ENCODE results near the gene RFX3.

Gene RFX3

DNA sequence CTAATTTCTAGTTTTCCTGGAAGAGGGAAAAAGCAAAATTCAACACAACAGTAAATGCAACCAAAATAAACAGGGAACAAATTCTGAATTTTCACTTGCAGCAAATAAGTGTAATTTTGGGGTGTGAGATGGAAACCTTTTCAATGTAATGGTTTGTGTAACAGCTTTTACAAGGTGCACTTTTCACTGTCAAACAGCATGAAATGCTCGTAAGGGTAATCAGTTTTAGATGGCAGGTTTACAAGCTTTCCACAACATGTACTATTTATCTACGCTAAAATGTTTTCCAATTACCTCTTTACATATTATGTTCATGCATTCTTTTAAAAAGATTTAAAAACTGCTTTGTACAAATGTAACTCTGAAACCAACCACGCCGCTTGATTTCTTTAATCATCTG lies 115.3 kb downstream of the RFX3 start:
- TF ChIP-seq SP7 (tag by site-specific recombination; IDR thresholded peaks at IDR 0.05): no peak
- peak; percentile 89 for TF ChIP-seq FEZF1 (tag by site-specific recombination; IDR thresholded peaks at IDR 0.05)
- no peak for TF ChIP-seq KLF7 (tag by site-specific recombination; IDR thresholded peaks at IDR 0.05; ENCODE audit: borderline replicate concordance)
- peak; percentile 99 for TF ChIP-seq ZNF660 (tag by site-specific recombination; IDR thresholded peaks at IDR 0.05)
- no peak for TF ChIP-seq ZNF623 (tag by site-specific recombination; IDR thresholded peaks at IDR 0.05)
- no peak for TF ChIP-seq ZNF596 (tag by site-specific recombination; IDR thresholded peaks at IDR 0.05)
- no peak for TF ChIP-seq KLF16 (tag by site-specific recombination; IDR thresholded peaks at IDR 0.05)
- TF ChIP-seq, protein P1, sequence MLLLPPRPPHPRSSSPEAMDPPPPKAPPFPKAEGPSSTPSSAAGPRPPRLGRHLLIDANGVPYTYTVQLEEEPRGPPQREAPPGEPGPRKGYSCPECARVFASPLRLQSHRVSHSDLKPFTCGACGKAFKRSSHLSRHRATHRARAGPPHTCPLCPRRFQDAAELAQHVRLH (tag by site-specific recombination; IDR thresholded peaks at IDR 0.05): no peak
- TF ChIP-seq ZNF335 (tag by site-specific recombination; conservative IDR thresholded peaks at IDR 0.05): no peak
- TF ChIP-seq, protein P2, sequence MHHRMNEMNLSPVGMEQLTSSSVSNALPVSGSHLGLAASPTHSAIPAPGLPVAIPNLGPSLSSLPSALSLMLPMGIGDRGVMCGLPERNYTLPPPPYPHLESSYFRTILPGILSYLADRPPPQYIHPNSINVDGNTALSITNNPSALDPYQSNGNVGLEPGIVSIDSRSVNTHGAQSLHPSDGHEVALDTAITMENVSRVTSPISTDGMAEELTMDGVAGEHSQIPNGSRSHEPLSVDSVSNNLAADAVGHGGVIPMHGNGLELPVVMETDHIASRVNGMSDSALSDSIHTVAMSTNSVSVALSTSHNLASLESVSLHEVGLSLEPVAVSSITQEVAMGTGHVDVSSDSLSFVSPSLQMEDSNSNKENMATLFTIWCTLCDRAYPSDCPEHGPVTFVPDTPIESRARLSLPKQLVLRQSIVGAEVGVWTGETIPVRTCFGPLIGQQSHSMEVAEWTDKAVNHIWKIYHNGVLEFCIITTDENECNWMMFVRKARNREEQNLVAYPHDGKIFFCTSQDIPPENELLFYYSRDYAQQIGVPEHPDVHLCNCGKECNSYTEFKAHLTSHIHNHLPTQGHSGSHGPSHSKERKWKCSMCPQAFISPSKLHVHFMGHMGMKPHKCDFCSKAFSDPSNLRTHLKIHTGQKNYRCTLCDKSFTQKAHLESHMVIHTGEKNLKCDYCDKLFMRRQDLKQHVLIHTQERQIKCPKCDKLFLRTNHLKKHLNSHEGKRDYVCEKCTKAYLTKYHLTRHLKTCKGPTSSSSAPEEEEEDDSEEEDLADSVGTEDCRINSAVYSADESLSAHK (tag by site-specific recombination; IDR thresholded peaks at IDR 0.05): 0 out of 2 replicates have a peak, but pooled peaks have one; percentile 39
- no peak for TF ChIP-seq ZNF624 (tag by site-specific recombination; IDR thresholded peaks at IDR 0.05)
- TF ChIP-seq, protein P3, sequence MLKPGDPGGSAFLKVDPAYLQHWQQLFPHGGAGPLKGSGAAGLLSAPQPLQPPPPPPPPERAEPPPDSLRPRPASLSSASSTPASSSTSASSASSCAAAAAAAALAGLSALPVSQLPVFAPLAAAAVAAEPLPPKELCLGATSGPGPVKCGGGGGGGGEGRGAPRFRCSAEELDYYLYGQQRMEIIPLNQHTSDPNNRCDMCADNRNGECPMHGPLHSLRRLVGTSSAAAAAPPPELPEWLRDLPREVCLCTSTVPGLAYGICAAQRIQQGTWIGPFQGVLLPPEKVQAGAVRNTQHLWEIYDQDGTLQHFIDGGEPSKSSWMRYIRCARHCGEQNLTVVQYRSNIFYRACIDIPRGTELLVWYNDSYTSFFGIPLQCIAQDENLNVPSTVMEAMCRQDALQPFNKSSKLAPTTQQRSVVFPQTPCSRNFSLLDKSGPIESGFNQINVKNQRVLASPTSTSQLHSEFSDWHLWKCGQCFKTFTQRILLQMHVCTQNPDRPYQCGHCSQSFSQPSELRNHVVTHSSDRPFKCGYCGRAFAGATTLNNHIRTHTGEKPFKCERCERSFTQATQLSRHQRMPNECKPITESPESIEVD (tag by site-specific recombination; IDR thresholded peaks at IDR 0.05): peak; percentile 88
- H3K27ac ChIP-seq (ENCODE audit: extremely low read depth, low read depth, low read length): no peak overlapping the region
- CTCF ChIA-PET: interaction anchor here (0.6 to 0.9 kb wide), 2 partner anchors 30 to 47 kb away, joined by 3 to 4 read pairs; no protein-coding TSS in a partner anchor

DNA sequence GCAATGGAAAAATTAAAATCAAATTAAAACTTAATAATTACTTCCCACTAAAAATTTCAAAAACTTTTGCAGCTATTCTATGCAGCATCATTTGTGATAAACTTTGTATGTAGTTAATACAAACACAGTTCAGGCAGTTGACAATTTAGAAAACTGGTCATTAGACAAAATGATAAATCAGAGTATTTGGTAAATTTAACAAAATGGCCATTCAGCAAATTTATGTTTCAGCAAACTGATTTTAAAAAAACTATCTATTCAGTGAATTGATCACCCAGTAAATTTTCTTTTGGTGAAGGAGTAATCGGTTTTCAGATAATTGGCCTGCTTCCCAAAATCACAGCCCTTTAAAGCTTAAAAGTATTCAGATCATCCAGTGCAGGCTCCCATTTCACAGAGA lies 116.3 kb downstream of the RFX3 start:
- POLR2A ChIA-PET: no interaction called here
- CTCF ChIA-PET: interaction anchor here (0.6 to 1.3 kb wide), 2 partner anchors 58 to 820 kb away, joined by 3 read pairs; no protein-coding TSS in a partner anchor
- Histone ChIP-seq H3K4me3 (ENCODE audit: low read depth, low read length) (no peak overlapping the region), H3K27ac (ENCODE audit: extremely low read depth, low read depth, low read length) (no peak overlapping the region), H3K4me1 (ENCODE audit: control insufficient read depth, insufficient read depth, low read length) (no peaks in the 10 kb centered on the region), H3K36me3 (ENCODE audit: control insufficient read depth in 2 of 2, insufficient read depth in 1 of 2, low read length in 2 of 2) (no peaks in the 10 kb centered on the region), H3K9me3 (ENCODE audit: control insufficient read depth, insufficient read depth, low read depth, low read length) (no peaks in the 10 kb centered on the region)
- TF ChIP-seq, protein P4, sequence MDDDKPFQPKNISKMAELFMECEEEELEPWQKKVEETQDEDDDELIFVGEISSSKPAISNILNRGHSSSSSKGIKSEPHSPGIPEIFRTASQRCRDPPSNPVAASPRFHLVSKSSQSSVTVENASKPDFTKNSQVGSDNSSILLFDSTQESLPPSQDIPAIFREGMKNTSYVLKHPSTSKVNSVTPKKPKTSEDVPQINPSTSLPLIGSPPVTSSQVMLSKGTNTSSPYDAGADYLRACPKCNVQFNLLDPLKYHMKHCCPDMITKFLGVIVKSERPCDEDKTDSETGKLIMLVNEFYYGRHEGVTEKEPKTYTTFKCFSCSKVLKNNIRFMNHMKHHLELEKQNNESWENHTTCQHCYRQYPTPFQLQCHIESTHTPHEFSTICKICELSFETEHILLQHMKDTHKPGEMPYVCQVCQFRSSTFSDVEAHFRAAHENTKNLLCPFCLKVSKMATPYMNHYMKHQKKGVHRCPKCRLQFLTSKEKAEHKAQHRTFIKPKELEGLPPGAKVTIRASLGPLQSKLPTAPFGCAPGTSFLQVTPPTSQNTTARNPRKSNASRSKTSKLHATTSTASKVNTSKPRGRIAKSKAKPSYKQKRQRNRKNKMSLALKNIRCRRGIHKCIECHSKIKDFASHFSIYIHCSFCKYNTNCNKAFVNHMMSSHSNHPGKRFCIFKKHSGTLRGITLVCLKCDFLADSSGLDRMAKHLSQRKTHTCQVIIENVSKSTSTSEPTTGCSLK (tag by site-specific recombination; IDR thresholded peaks at IDR 0.05): no peak
- TF ChIP-seq, protein P5, sequence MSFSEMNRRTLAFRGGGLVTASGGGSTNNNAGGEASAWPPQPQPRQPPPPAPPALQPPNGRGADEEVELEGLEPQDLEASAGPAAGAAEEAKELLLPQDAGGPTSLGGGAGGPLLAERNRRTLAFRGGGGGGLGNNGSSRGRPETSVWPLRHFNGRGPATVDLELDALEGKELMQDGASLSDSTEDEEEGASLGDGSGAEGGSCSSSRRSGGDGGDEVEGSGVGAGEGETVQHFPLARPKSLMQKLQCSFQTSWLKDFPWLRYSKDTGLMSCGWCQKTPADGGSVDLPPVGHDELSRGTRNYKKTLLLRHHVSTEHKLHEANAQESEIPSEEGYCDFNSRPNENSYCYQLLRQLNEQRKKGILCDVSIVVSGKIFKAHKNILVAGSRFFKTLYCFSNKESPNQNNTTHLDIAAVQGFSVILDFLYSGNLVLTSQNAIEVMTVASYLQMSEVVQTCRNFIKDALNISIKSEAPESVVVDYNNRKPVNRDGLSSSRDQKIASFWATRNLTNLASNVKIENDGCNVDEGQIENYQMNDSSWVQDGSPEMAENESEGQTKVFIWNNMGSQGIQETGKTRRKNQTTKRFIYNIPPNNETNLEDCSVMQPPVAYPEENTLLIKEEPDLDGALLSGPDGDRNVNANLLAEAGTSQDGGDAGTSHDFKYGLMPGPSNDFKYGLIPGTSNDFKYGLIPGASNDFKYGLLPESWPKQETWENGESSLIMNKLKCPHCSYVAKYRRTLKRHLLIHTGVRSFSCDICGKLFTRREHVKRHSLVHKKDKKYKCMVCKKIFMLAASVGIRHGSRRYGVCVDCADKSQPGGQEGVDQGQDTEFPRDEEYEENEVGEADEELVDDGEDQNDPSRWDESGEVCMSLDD (tag by site-specific recombination; IDR thresholded peaks at IDR 0.05): no peak
- TF ChIP-seq ZFP41 (tag by site-specific recombination; IDR thresholded peaks at IDR 0.05; ENCODE audit: borderline replicate concordance) (no peak), SCRT2 (tag by site-specific recombination; IDR thresholded peaks at IDR 0.05) (no peak), KLF9 (tag by site-specific recombination; IDR thresholded peaks at IDR 0.05; ENCODE audit: low read depth) (no peak), GFI1B (tag by site-specific recombination; IDR thresholded peaks at IDR 0.05) (no peak), ZNF37A (tag by site-specific recombination; IDR thresholded peaks at IDR 0.05) (no peak), MEIS1 (CRISPR knock-in tag; IDR thresholded peaks at IDR 0.05; ENCODE audit: borderline replicate concordance) (no peak), ZNF830 (tag by site-specific recombination; IDR thresholded peaks at IDR 0.05; ENCODE audit: low read depth) (no peak), ZNF175 (tag by site-specific recombination; IDR thresholded peaks at IDR 0.05) (no peak), ZNF16 (tag by site-specific recombination; IDR thresholded peaks at IDR 0.05; ENCODE audit: low read depth) (no peak), ZNF621 (tag by site-specific recombination; IDR thresholded peaks at IDR 0.05) (no peak)
- TF ChIP-seq, protein P6, sequence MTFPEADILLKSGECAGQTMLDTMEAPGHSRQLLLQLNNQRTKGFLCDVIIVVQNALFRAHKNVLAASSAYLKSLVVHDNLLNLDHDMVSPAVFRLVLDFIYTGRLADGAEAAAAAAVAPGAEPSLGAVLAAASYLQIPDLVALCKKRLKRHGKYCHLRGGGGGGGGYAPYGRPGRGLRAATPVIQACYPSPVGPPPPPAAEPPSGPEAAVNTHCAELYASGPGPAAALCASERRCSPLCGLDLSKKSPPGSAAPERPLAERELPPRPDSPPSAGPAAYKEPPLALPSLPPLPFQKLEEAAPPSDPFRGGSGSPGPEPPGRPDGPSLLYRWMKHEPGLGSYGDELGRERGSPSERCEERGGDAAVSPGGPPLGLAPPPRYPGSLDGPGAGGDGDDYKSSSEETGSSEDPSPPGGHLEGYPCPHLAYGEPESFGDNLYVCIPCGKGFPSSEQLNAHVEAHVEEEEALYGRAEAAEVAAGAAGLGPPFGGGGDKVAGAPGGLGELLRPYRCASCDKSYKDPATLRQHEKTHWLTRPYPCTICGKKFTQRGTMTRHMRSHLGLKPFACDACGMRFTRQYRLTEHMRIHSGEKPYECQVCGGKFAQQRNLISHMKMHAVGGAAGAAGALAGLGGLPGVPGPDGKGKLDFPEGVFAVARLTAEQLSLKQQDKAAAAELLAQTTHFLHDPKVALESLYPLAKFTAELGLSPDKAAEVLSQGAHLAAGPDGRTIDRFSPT (tag by site-specific recombination; IDR thresholded peaks at IDR 0.05): no peak

More for the DNA sequence above, 115.3 kb downstream of the RFX3 start:
- no peaks in the 10 kb centered on the region for H3K36me3 ChIP-seq (ENCODE audit: control insufficient read depth in 2 of 2, insufficient read depth in 1 of 2, low read length in 2 of 2)
- POLR2A ChIA-PET: no interaction called here
- no peaks in the 10 kb centered on the region for H3K4me1 ChIP-seq (ENCODE audit: control insufficient read depth, insufficient read depth, low read length)
- no peaks in the 10 kb centered on the region for H3K9me3 ChIP-seq (ENCODE audit: control insufficient read depth, insufficient read depth, low read depth, low read length)
- H3K4me3 ChIP-seq (ENCODE audit: low read depth, low read length): no peak overlapping the region
